Measurements from ENCODE around the gene MAGI2. TPM values are rescaled to one million over a fixed set of nuclear protein-coding genes. Genes with fewer than 3 reads are reported as not detected.

The MAGI2 gene
- total RNA-seq, 1 donor from 2014 or later: 5.4 TPM

DNA sequence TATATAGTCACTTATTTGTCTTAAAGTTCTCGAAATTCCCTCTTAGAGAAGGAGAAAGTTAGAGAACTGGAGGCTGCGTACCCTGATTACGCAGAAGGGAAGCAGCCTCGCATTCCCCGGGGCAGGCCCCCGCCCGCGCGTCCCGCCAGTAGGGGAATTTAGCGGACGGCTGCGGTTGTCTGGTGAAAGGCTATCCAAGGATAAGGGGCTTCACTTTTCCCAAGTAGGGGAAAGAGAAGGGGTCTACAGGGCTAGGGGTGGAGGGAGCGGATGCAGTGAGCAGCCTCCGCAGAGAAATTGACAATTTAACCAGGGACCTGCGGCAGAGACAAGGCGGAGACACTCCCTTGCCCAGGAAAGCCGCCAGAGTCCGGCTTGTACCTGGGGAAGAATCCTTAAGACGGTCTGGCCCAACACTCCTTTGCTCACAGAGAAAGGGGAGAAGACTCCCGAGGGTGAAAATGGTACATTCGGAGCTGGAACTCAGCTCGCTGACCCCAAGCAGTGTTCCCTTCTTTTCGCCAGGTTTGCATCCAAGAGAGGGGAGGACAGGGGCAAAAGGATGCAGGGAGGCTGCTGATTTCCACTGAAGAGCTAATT, 994 bp upstream of the MAGI2 start:
- no peaks in the 10 kb centered on the region for H3K27me3 ChIP-seq (ENCODE audit: insufficient read depth, low read length)
- FAIRE-seq (no peak), DNase-seq (ENCODE audit: low read depth) (peak; percentile 54)
- peak overlapping the region; percentile 81 for H3K27ac ChIP-seq (ENCODE audit: low read depth, low read length)
- TF ChIP-seq, protein P1, sequence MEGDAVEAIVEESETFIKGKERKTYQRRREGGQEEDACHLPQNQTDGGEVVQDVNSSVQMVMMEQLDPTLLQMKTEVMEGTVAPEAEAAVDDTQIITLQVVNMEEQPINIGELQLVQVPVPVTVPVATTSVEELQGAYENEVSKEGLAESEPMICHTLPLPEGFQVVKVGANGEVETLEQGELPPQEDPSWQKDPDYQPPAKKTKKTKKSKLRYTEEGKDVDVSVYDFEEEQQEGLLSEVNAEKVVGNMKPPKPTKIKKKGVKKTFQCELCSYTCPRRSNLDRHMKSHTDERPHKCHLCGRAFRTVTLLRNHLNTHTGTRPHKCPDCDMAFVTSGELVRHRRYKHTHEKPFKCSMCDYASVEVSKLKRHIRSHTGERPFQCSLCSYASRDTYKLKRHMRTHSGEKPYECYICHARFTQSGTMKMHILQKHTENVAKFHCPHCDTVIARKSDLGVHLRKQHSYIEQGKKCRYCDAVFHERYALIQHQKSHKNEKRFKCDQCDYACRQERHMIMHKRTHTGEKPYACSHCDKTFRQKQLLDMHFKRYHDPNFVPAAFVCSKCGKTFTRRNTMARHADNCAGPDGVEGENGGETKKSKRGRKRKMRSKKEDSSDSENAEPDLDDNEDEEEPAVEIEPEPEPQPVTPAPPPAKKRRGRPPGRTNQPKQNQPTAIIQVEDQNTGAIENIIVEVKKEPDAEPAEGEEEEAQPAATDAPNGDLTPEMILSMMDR (IDR thresholded peaks at IDR 0.05; ENCODE audit: insufficient read depth, low read depth, low read length): no peak
- no peak for TF ChIP-seq EZH2 (IDR thresholded peaks at IDR 0.05; ENCODE audit: insufficient read depth, low read length)
- peaks cover 18% of the 10 kb centered on the region for H3K4me1 ChIP-seq (ENCODE audit: insufficient read depth, low read length)
- H3K4me2 ChIP-seq (ENCODE audit: low read length): peak overlapping the region; percentile 100
- H3K9ac ChIP-seq (ENCODE audit: low read length): peak overlapping the region; percentile 89
- H4K20me1 ChIP-seq (ENCODE audit: insufficient read depth, low read length): no peaks in the 10 kb centered on the region
- peak overlapping the region; percentile 95 for H2AFZ ChIP-seq (ENCODE audit: low read depth, low read length)
- Mint-ChIP-seq H3K4me3 (ENCODE audit: unreplicated experiment) (peak overlapping the region; percentile 97), H3K27ac (ENCODE audit: unreplicated experiment) (peak overlapping the region; percentile 83), H3K9me3 (ENCODE audit: unreplicated experiment) (no peaks in the 10 kb centered on the region), H3K36me3 (ENCODE audit: low read depth, unreplicated experiment) (peaks cover 6% of the 10 kb centered on the region), H3K27me3 (ENCODE audit: low read depth, unreplicated experiment) (peaks cover 2% of the 10 kb centered on the region), H3K4me1 (ENCODE audit: low read depth, unreplicated experiment) (peaks cover 4% of the 10 kb centered on the region)
- no peaks in the 10 kb centered on the region for H3K79me2 ChIP-seq (ENCODE audit: insufficient read depth, low read length)
- H3K9me3 ChIP-seq (ENCODE audit: insufficient read depth, low read depth, low read length): no peaks in the 10 kb centered on the region
- H3K36me3 ChIP-seq (ENCODE audit: insufficient read depth, low read length): no peaks in the 10 kb centered on the region
- peak overlapping the region; percentile 80 for H3K4me3 ChIP-seq (ENCODE audit: insufficient read depth, low read depth, low read length)

DNA sequence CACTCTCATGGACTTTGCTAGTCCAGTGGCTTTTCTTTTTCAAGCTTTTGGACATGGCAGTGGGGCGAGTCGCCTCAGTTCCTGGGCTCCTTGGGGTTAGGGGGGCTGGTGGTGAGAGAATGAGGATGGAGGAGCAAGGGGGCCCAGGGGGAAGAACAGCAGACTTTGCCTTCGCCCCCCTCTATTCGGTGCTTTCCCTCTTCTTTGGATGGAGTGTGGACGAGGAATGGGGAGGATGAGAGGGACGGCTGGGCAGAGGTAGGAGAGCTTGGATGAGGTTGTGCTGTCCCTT, 255 bp downstream of the MAGI2 start:
- H3K79me2 ChIP-seq (ENCODE audit: insufficient read depth, low read length): no peaks in the 10 kb centered on the region
- peaks cover 2% of the 10 kb centered on the region for H3K27me3 Mint-ChIP-seq (ENCODE audit: low read depth, unreplicated experiment)
- H3K36me3 ChIP-seq (ENCODE audit: insufficient read depth, low read length): no peaks in the 10 kb centered on the region
- no peaks in the 10 kb centered on the region for H4K20me1 ChIP-seq (ENCODE audit: insufficient read depth, low read length)
- H3K4me2 ChIP-seq (ENCODE audit: low read length): peak overlapping the region; percentile 100
- H2AFZ ChIP-seq (ENCODE audit: low read depth, low read length): peak overlapping the region; percentile 95
- no peaks in the 10 kb centered on the region for H3K27me3 ChIP-seq (ENCODE audit: insufficient read depth, low read length)
- H3K9me3 Mint-ChIP-seq (ENCODE audit: unreplicated experiment): no peaks in the 10 kb centered on the region
- H3K4me1 Mint-ChIP-seq (ENCODE audit: low read depth, unreplicated experiment): peaks cover 4% of the 10 kb centered on the region
- H3K4me1 ChIP-seq (ENCODE audit: insufficient read depth, low read length): peaks cover 18% of the 10 kb centered on the region
- FAIRE-seq: no peak
- TF ChIP-seq, protein P1 (IDR thresholded peaks at IDR 0.05; ENCODE audit: insufficient read depth, low read depth, low read length): no peak
- TF ChIP-seq EZH2 (IDR thresholded peaks at IDR 0.05; ENCODE audit: insufficient read depth, low read length): no peak
- peak overlapping the region; percentile 81 for H3K27ac ChIP-seq (ENCODE audit: low read depth, low read length)
- no peak for DNase-seq (ENCODE audit: low read depth)
- peaks cover 4% of the 10 kb centered on the region for H3K36me3 Mint-ChIP-seq (ENCODE audit: low read depth, unreplicated experiment)
- peak overlapping the region; percentile 89 for H3K9ac ChIP-seq (ENCODE audit: low read length)
- H3K4me3 ChIP-seq (ENCODE audit: insufficient read depth, low read depth, low read length): peak overlapping the region; percentile 80
- peak overlapping the region; percentile 55 for H3K27ac Mint-ChIP-seq (ENCODE audit: unreplicated experiment)
- peak overlapping the region; percentile 97 for H3K4me3 Mint-ChIP-seq (ENCODE audit: unreplicated experiment)
- H3K9me3 ChIP-seq (ENCODE audit: insufficient read depth, low read depth, low read length): no peaks in the 10 kb centered on the region

DNA sequence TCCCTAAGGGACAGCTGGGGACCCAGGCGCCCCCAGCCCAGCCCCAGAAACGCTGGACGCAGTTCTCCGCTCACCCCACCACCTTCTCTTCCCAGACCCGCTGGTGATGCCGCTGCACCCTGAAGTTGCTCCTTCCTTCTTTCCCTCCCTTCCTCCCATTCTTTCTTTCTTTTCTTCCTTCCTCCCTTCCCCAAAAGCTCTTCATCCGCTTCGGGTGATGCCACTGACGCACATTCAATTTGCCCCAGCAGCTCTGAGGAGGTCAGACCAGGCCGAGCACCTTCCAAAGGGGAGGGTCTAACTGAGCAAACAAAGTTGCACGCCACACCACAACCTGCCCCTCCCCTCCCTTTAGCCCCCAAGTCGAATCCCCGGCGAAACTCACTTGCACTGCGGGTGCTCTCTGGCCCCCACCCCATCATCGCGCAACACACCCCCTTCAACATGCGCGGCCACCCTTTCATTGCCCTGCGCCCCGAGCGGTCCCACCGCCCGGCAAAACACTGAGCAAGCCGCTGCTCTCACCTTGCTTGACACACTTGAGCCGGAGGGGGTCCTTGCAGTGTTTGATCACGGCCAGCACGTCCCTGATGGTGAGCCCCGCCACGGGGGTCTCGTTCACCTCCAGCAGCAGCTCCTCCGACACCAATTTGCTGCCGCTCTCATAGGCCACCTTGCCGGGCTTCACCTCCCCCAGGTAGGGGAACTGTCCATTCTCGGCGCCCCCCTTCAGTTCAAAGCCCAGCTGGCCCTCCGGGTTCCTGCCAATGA, 787 bp downstream of the MAGI2 start:
- peak overlapping the region; percentile 80 for H3K4me3 ChIP-seq (ENCODE audit: insufficient read depth, low read depth, low read length)
- Mint-ChIP-seq H3K36me3 (ENCODE audit: low read depth, unreplicated experiment) (peaks cover 4% of the 10 kb centered on the region), H3K27me3 (ENCODE audit: low read depth, unreplicated experiment) (peaks cover 2% of the 10 kb centered on the region), H3K4me3 (ENCODE audit: unreplicated experiment) (peak overlapping the region; percentile 97), H3K4me1 (ENCODE audit: low read depth, unreplicated experiment) (peaks cover 4% of the 10 kb centered on the region), H3K27ac (ENCODE audit: unreplicated experiment) (peak overlapping the region; percentile 85), H3K9me3 (ENCODE audit: unreplicated experiment) (no peaks in the 10 kb centered on the region)
- peak overlapping the region; percentile 81 for H3K27ac ChIP-seq (ENCODE audit: low read depth, low read length)
- H3K36me3 ChIP-seq (ENCODE audit: insufficient read depth, low read length): no peaks in the 10 kb centered on the region
- peak overlapping the region; percentile 95 for H2AFZ ChIP-seq (ENCODE audit: low read depth, low read length)
- H3K27me3 ChIP-seq (ENCODE audit: insufficient read depth, low read length): no peaks in the 10 kb centered on the region
- H3K79me2 ChIP-seq (ENCODE audit: insufficient read depth, low read length): no peaks in the 10 kb centered on the region
- FAIRE-seq (no peak), DNase-seq (ENCODE audit: low read depth) (peak; percentile 8)
- no peaks in the 10 kb centered on the region for H3K9me3 ChIP-seq (ENCODE audit: insufficient read depth, low read depth, low read length)
- no peak for TF ChIP-seq EZH2 (IDR thresholded peaks at IDR 0.05; ENCODE audit: insufficient read depth, low read length)
- TF ChIP-seq, protein P1 (IDR thresholded peaks at IDR 0.05; ENCODE audit: insufficient read depth, low read depth, low read length): no peak
- H3K4me1 ChIP-seq (ENCODE audit: insufficient read depth, low read length): peaks cover 18% of the 10 kb centered on the region
- peak overlapping the region; percentile 89 for H3K9ac ChIP-seq (ENCODE audit: low read length)
- peak overlapping the region; percentile 100 for H3K4me2 ChIP-seq (ENCODE audit: low read length)
- H4K20me1 ChIP-seq (ENCODE audit: insufficient read depth, low read length): no peaks in the 10 kb centered on the region

All from astrocyte (in vitro differentiated cells and primary cell).